HepG2 (cell line): ENCODE results near the gene NDUFA8. TPM values are rescaled to one million over a fixed set of nuclear protein-coding genes. Genes with fewer than 3 reads are reported as not detected.

Experiments used
- ATM ChIP-seq: fragments of 450-650 bp; IDR thresholded peaks from 2 replicates; pipeline ENCODE4 v1.7.1; 2017; ENCODE audit warnings: mild to moderate bottlenecking, borderline replicate concordance
- FOSL2 ChIP-seq: sonication (generic); formaldehyde crosslinking; IDR thresholded peaks from 2 replicates; pipeline ENCODE4 v1.4.0; 2020; ENCODE audit warnings: missing genetic modification reagents
- FOXP1 ChIP-seq, 2 experiments: fragments of 450-650 bp in 1 of 2; IDR thresholded peaks; 2 replicates each; pipeline ENCODE4 v1.6.1; 2017 to 2018; ENCODE audit warnings: antibody characterized with exemption in 1 of 2
- KDM6A ChIP-seq: IDR thresholded peaks from 2 replicates; pipeline ENCODE4 v1.6.1; 2016; ENCODE audit warnings: low read depth
- MIER2 ChIP-seq: IDR thresholded peaks from 2 replicates; pipeline ENCODE4 v1.6.1; 2016; ENCODE audit warnings: missing biosample characterization, missing genetic modification reagents
- NR2F2 ChIP-seq: IDR thresholded peaks from 2 replicates; pipeline ENCODE4 v1.6.1; 2012; ENCODE audit warnings: low read depth, inconsistent platforms, borderline replicate concordance
- RAD21 ChIP-seq: fragments of 450-650 bp; formaldehyde crosslinking; IDR thresholded peaks from 2 replicates; pipeline ENCODE4 v1.5.0; 2020; ENCODE audit warnings: mild to moderate bottlenecking
- SALL1 ChIP-seq: sonication (generic); formaldehyde crosslinking; IDR thresholded peaks from 2 replicates; pipeline ENCODE4 v1.8.0; 2022; ENCODE audit warnings: mild to moderate bottlenecking, missing genetic modification reagents
- SOX13 ChIP-seq, 3 experiments: fragments of 450-650 bp in 1 of 3; sonication (generic) in 1 of 3; formaldehyde crosslinking in 1 of 3; IDR thresholded peaks in 2 of 3; conservative IDR thresholded peaks in 1 of 3; 2 replicates each; pipeline versions ENCODE4 v1.5.0 to v1.6.1; 2016 to 2020; ENCODE audit warnings: antibody characterized with exemption in 1 of 3, mild to moderate bottlenecking in 1 of 3, missing compliant biosample characterization in 1 of 3, missing genetic modification reagents in 1 of 3, moderate library complexity in 1 of 3
- TBL1XR1 ChIP-seq: fragments of 150-350 bp; IDR thresholded peaks from 2 replicates; pipeline ENCODE4 v1.6.1; 2014; ENCODE audit warnings: borderline replicate concordance, low read length; ENCODE audit not compliant: partially characterized antibody
- ZFY ChIP-seq: sonication (generic); formaldehyde crosslinking; IDR thresholded peaks from 2 replicates; pipeline ENCODE4 v1.4.0; 2020; ENCODE audit warnings: missing genetic modification reagents
- polyA plus RNA-seq, 8 experiments: library from polyadenylated mRNA; depleted of rRNA in 3 of 8; stranded (reverse) in 7 of 8; unstranded in 1 of 8; fragments of >200 nt; fragmentation: Illumina TruSeq in 4 of 8; extraction: Trizol in 4 of 8; gene quantifications; 2 replicates each; pipeline versions ENCODE4 v1.2.1 to v1.2.3, GENCODE V29; 2011 to 2016; ENCODE audit warnings: low read depth in 4 of 8, missing spikeins in 1 of 8, mixed read lengths in 1 of 8; ENCODE audit not compliant: insufficient read depth in 1 of 8
- total RNA-seq, 5 experiments: library from RNA; depleted of rRNA; stranded (reverse); fragments of >200 nt; fragmentation: Illumina TruSeq; extraction: Trizol; gene quantifications; 2 replicates each; pipeline ENCODE4 v1.2.3, GENCODE V29; 2016; ENCODE audit warnings: low read depth in 1 of 5
- TF ChIP-seq, protein P1 (sequence below): sonication (generic); formaldehyde crosslinking; conservative IDR thresholded peaks from 2 replicates; pipeline ENCODE4 v1.4.0; 2020; ENCODE audit warnings: mild to moderate bottlenecking, missing genetic modification reagents, moderate library complexity

NDUFA8 gene
- total and polyA plus RNA-seq, 2 of the 13 experiments (the other 11 are each of a cell fraction or from before 2014, with no cell fraction given): 68.6 to 71.7 TPM

DNA sequence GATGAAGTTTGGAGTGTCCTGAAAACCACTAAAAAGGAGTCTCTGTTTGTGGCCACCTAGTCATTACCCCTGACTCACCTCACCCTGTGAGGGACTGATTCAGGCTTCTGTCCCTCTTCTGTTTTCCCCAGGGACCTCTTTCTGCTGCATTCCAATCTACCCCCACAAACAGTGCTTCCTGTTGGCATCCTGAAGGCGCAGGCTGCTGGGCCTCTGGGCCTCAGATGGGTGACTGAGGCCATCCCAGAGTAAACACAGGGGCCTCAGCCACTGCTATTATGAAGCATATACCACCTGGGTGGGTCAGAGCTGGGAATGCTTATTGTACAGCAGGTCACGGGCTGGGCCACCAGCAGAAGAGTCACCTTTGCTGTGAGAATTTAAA is 20.1 kb upstream of the NDUFA8 start (continued):
- peak; percentile 52 for TF ChIP-seq FOSL2
- TF ChIP-seq ZFY (CRISPR knock-in tag): peak; percentile 15; the same call in 1 of the 2 replicates
- no peak for TF ChIP-seq FOXP1 (IDR thresholded peaks at IDR 0.05)
- TF ChIP-seq FOXP1 (CRISPR knock-in tag; IDR thresholded peaks at IDR 0.05): peak; percentile 54
- no peak for TF ChIP-seq RAD21 (CRISPR knock-in tag)
- peak; percentile 48; the same call in 1 of the 2 replicates for TF ChIP-seq SALL1
- peak; percentile 55; the same call in 1 of the 2 replicates for TF ChIP-seq NR2F2
- TF ChIP-seq TBL1XR1: no peak
- TF ChIP-seq ATM: no peak
- 0 out of 2 replicates have a peak, but pooled peaks have one; percentile 27 for TF ChIP-seq KDM6A
- TF ChIP-seq, protein P1, sequence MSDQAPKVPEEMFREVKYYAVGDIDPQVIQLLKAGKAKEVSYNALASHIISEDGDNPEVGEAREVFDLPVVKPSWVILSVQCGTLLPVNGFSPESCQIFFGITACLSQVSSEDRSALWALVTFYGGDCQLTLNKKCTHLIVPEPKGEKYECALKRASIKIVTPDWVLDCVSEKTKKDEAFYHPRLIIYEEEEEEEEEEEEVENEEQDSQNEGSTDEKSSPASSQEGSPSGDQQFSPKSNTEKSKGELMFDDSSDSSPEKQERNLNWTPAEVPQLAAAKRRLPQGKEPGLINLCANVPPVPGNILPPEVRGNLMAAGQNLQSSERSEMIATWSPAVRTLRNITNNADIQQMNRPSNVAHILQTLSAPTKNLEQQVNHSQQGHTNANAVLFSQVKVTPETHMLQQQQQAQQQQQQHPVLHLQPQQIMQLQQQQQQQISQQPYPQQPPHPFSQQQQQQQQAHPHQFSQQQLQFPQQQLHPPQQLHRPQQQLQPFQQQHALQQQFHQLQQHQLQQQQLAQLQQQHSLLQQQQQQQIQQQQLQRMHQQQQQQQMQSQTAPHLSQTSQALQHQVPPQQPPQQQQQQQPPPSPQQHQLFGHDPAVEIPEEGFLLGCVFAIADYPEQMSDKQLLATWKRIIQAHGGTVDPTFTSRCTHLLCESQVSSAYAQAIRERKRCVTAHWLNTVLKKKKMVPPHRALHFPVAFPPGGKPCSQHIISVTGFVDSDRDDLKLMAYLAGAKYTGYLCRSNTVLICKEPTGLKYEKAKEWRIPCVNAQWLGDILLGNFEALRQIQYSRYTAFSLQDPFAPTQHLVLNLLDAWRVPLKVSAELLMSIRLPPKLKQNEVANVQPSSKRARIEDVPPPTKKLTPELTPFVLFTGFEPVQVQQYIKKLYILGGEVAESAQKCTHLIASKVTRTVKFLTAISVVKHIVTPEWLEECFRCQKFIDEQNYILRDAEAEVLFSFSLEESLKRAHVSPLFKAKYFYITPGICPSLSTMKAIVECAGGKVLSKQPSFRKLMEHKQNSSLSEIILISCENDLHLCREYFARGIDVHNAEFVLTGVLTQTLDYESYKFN (CRISPR knock-in tag): peak; percentile 63; the same call in 1 of the 2 replicates
- TF ChIP-seq MIER2 (CRISPR knock-in tag): no peak
- TF ChIP-seq SOX13 (IDR thresholded peaks at IDR 0.05): no peak
- TF ChIP-seq SOX13 (CRISPR knock-in tag; conservative IDR thresholded peaks at IDR 0.05 in 1 of 2, IDR thresholded peaks at IDR 0.05 in 1 of 2): peak in 1 of 2 experiments; percentile 68; a peak in 2 of 4 replicates
